IPS DF 19.7 (cell line): ENCODE results near the gene ACP1.

Source experiments
- DNase-seq: peaks from one replicate; pipeline ENCODE4 v3.0.0-alpha.2; 2013; ENCODE audit warnings: low read depth, low spot score

ACP1 gene

DNA sequence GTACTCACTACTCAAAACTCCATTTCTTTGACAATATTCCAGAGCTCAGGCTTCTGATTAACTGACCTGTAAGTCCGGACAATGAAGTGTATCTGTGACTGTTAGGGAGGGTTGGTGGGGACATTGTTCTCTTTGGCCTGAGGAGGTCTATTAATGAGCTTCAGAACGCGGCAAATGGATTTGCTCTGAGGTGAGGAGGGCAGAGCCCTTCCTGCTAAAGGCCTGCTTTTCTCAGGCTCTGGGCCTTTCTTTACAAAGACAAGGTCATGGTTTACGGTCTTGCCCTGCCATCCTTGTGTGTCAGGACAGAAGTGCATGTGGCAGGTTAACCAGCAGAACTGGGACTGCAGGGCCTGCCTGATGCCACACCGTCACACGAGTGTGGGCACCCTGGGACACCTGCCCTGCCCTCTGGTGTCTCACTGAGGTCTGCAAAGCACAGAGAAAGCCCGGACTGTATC is 15.9 kb downstream of the ACP1 start:
- no peak for DNase-seq

DNA sequence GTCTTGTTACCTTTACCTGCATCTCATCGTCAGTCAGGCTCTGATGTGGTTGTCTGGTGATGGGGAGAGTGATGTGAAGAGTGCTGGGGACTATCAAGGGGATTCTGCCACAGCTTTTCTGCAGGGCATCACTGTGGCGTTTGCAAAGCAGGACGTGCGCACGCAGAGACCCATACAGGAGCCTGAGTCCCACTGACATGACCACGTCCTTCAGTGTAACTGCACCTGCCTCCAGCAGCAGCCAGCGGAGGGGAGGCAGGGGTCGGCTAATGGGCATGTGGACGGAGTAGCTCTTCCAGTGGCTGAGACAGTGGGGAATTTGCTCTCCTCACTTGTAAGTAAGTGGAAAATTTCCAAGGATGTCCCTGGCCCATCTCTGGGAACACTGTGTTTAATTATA is 16.6 kb downstream of the ACP1 start:
- no peak for DNase-seq

DNA sequence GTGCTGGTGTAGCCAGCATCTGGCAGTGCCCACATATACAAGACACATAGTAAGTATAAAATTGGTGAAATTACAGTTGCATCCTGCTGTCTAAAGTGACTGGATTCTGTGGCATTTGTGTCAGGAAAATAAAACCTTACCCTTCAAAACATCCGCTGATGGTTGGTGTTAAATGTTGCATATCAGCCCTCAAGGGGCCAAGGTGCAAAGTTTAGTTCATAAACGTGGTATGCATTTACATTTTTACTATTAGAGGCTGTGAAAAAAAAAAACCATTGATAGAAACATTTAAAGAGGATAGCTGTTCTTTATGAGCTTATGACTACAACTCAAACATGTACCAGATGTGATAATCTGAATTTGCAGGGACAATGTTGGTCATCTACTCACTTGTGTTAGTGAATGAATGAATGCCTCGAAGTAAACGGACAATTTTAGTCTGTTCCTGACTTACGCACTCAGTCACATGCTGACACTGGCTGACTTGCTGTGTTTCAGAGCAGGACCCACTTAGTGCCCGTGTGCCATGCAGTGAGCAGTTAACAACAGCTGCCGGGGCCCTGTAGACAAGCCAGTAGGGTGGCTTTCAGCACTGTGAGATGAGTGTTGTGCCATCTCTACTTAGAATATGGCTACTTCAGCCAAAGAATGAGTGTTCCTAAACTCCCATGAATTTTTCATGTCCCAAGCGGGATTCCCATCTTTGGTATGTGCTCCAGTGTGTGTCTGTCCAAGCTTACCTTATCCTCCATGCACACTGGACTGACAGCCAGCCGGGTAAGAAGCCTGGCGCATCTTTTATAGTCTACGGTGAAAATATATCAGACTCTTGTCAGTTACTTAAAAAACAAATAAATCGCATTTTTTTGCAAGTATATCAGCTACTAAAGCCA is 17.9 kb downstream of the ACP1 start:
- no peak for DNase-seq

GRCh38 chr2:283996-284794 is 19.4 kb downstream of the ACP1 start:
- no peak for DNase-seq

DNA sequence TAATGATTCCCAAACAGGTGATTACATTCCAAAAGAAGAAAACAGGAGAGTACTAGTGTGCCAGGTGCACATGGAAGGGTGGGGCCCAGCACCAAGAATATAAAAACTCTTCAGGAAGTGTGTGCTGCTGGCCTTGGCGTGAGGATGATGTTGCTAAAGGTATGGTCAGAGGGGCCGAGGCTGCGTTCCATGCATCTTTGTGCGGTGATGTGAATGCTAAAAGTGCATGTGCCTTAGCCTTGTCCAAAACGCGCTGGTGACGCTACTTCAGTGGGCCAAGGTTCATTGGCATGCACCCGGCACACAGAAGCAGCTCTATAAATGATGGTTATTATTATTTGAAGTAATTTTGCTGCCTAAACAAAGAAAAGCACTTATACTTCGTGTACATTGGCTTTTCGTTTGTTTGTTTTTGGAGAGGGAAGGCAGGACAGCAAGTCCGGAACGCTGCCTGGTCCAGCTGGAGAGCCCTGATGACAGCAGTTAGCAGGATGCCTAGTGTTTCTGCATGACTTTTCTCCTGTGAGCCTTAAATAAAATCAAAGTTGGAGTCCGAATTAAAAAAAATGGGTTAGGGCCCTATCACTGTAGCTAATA is 20.2 kb downstream of the ACP1 start:
- DNase-seq = no peak

GRCh38 chr2:285531-285930 is 20.8 kb downstream of the ACP1 start:
- no peak for DNase-seq

DNA sequence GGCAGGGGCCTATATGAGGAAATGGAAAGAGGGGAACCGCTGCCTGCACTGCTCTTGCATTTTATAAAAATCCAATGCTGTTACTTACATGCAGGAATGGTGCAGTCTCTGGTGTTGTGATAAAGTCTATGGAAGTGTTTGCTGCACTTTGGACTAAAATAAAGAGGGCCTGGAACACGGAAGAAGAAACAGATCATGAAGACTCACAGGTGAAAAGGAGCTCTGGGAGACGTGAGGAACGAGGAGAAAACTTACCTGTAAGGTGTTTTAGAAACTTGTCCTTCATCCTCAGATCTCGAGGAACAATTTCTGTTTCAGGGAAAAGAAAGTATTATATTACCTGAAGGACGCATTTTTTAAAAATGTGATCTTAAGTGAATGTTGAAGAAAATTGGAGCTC is 21.3 kb downstream of the ACP1 start:
- DNase-seq = no peak

DNA sequence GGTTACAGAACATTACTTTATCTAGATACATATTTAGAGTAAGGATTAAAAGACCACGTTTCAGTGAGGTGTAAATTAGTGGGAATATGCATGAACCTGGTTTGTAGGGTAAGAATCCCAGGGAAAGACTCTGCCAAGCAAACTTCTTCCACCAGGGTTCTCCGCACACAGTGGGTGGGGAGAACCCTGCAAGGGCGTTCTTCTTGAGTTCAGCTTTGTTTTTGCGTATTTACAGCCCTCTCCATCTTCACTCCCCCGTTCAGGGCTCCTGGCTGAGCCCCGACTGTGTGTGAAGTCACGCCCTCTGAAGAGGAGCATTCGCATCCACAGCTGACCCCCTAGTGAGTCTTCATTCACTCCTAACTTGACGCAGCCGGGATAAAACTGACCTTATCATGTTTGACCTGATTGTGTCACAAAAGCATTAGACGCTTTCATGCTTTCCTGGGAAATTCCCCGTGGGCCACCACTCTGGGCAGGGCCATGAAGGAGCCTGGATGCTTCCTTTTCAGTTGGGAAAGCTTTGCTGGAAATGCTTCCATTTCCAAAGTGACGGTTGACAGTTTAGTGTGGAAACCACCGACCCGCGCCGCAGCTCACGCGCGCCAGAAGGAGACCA is 22.1 kb downstream of the ACP1 start:
- no peak for DNase-seq

GRCh38 chr2:287471-287885 is 22.7 kb downstream of the ACP1 start:
- DNase-seq = no peak

GRCh38 chr2:287911-288757 is 23.4 kb downstream of the ACP1 start, which contains the start of gene ALKAL2:
ALKAL2 (minus strand) TSS chr2:288091; CDS start chr2:287835, 256 bp downstream.
- no peak for DNase-seq

DNA sequence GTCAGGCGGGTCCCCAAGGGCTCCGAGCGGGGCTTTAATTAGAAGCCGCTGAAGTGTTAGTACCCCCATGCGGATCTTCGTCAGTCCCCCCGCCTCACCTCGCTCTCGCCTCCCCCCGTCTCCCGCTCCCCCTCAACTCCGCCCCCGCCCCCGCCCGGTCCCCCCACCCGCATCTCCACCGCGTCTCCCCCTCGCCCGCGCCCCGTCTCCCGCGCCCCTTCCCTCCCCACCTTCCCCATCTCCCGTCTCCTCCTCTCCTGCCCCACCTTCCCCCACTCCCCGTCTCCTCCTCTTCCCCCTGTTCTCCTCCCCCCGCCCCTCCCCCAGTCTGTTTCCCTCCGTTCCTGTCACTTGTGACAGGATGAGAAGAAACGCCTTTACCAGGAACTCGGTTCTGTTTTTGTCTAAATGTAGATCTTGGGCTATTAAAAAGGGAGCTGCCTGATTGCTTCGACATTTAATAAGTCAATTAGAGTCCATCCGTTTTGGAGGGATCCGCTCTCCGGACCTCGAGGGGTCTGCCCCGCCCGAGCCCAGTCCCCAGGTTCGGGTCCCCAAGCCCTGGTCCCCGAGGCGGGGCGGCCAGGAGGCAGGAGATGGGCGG is 24.1 kb downstream of the ACP1 start:
- no peak for DNase-seq

DNA sequence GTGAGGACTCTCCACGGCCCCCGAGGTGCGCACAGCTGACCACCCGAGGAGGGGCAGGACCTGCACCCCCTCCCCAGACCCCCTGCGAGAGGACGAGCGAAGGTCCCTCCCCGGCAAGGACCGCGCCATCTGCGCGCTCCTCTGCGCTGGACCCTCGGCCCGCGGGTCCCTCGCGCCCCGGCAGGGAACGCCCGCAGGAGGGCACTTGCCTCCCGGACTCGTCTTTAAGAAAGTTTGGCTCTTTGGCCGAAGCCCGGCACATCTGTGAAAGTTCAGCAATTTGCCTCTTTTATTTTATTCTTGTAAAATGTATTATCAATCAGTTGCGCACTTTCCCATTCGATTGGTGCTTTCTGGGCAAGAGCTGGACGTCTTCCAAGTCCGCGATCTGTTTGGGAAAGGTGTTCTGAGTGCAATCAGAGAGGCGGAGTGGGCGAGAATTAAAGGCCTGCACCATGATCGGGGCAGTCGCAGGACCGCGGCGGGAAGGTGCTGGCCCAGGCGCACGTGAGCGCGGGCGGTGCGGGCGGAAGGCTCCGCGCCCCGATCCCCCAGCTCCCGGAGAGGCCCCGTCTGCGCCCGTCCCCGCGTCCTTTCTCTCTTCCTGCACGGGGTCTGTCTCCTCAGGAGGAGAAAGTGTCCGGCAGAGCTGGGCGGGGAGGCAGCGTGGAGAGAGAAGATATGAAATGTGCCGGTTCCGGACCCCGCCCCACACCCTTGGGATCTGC is 24.8 kb downstream of the ACP1 start:
- no peak for DNase-seq

- no peak for DNase-seq
These were observed 25.5 kb downstream of the ACP1 start for GRCh38 chr2:290090-290722.

- DNase-seq = no peak
These were observed 30.3 kb downstream of the ACP1 start for GRCh38 chr2:295090-295489.

GRCh38 chr2:296354-296753 is 31.6 kb downstream of the ACP1 start:
- no peak for DNase-seq

- no peak for DNase-seq
These were observed 40.6 kb downstream of the ACP1 start for GRCh38 chr2:305366-305765.

- DNase-seq = peak; percentile 87
These were observed 44.6 kb downstream of the ACP1 start for GRCh38 chr2:309148-309953.

- DNase-seq = no peak
These were observed 45.3 kb downstream of the ACP1 start for GRCh38 chr2:309954-310510.
